ENCODE results near the gene ERCC8. TPM values are rescaled to one million over a fixed set of nuclear protein-coding genes. Genes with fewer than 3 reads are reported as not detected.

ERCC8 gene
- total RNA-seq, 6 experiments from 2014 or later, result 8.5 to 10.7 (median 10.5) TPM

- H3K27ac Mint-ChIP-seq, result no peak overlapping the region
- H3K27me3 Mint-ChIP-seq (ENCODE audit: insufficient read depth), result no peaks in the 10 kb centered on the region; the same call in none of the 2 replicates
- H3K4me3 Mint-ChIP-seq, result no peak overlapping the region
- H3K36me3 Mint-ChIP-seq (ENCODE audit: low read depth), result no peaks in the 10 kb centered on the region
- H3K4me1 Mint-ChIP-seq (ENCODE audit: low read depth), result no peaks in the 10 kb centered on the region
- DNase-seq, result no peak
- no peaks in the 10 kb centered on the region for H3K9me3 Mint-ChIP-seq
- TF ChIP-seq, protein P1, sequence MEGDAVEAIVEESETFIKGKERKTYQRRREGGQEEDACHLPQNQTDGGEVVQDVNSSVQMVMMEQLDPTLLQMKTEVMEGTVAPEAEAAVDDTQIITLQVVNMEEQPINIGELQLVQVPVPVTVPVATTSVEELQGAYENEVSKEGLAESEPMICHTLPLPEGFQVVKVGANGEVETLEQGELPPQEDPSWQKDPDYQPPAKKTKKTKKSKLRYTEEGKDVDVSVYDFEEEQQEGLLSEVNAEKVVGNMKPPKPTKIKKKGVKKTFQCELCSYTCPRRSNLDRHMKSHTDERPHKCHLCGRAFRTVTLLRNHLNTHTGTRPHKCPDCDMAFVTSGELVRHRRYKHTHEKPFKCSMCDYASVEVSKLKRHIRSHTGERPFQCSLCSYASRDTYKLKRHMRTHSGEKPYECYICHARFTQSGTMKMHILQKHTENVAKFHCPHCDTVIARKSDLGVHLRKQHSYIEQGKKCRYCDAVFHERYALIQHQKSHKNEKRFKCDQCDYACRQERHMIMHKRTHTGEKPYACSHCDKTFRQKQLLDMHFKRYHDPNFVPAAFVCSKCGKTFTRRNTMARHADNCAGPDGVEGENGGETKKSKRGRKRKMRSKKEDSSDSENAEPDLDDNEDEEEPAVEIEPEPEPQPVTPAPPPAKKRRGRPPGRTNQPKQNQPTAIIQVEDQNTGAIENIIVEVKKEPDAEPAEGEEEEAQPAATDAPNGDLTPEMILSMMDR (IDR thresholded peaks at IDR 0.05), result no peak
Observed at GRCh38 chr5:60829490-60830266, 115.2 kb downstream of the ERCC8 start.

GRCh38 chr5:60827201-60827600 lies 117.7 kb downstream of the ERCC8 start:
- no peak overlapping the region for H3K4me3 Mint-ChIP-seq
- no peaks in the 10 kb centered on the region for H3K4me1 Mint-ChIP-seq (ENCODE audit: low read depth)
- H3K27me3 Mint-ChIP-seq (ENCODE audit: insufficient read depth), result no peaks in the 10 kb centered on the region; the same call in none of the 2 replicates
- no peaks in the 10 kb centered on the region for H3K36me3 Mint-ChIP-seq (ENCODE audit: low read depth)
- no peak for DNase-seq
- no peak overlapping the region for H3K27ac Mint-ChIP-seq
- H3K9me3 Mint-ChIP-seq, result no peaks in the 10 kb centered on the region
- TF ChIP-seq, protein P1 (IDR thresholded peaks at IDR 0.05), result no peak

DNA sequence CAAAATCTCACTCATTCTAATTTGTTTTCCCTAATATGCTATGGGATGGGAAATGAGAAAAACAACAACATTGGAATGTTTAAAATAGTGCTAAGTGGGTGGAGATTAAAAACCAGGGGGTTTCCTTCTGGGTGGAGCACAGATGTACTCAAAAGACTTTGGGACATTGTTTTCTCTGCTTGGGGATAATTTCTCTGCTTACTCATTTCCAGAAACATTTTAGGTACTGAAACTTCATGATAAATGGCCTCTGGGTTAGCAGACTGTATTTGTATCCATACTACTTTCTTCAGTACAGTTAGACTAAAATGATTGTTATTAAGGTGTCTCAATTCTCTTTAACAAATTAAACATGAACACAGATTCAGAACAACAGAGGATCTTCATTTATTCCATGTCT lies 118.2 kb downstream of the ERCC8 start:
- DNase-seq, result no peak
- H3K36me3 Mint-ChIP-seq (ENCODE audit: low read depth), result no peaks in the 10 kb centered on the region
- H3K9me3 Mint-ChIP-seq, result no peaks in the 10 kb centered on the region
- H3K27me3 Mint-ChIP-seq (ENCODE audit: insufficient read depth), result no peaks in the 10 kb centered on the region; the same call in none of the 2 replicates
- H3K27ac Mint-ChIP-seq, result no peak overlapping the region
- no peak overlapping the region for H3K4me3 Mint-ChIP-seq
- H3K4me1 Mint-ChIP-seq (ENCODE audit: low read depth), result no peaks in the 10 kb centered on the region
- TF ChIP-seq, protein P1 (IDR thresholded peaks at IDR 0.05), result no peak

Other genes starting within 250 kb of the ERCC8 start
- gene DEPDC1B, start 244.9 kb downstream of the ERCC8 start, total RNA-seq (2021; fragmentation: NEBNext Ultra II Directional; extraction: Animal tissue kit (Norgen Biotek cat#: 25700)), result 1 to 10 TPM; 2.7 to 8.5 (median 6.5) TPM
- under 1 TPM in 2 of 6 experiments, not detected in 4; 0.07 to 0.17 TPM for gene ELOVL7, start 100.8 kb downstream of the ERCC8 start, total RNA-seq (2021; fragmentation: NEBNext Ultra II Directional; extraction: Animal tissue kit (Norgen Biotek cat#: 25700))
- gene NDUFAF2, start 135 bp upstream of the ERCC8 start, total RNA-seq (2021; fragmentation: NEBNext Ultra II Directional; extraction: Animal tissue kit (Norgen Biotek cat#: 25700)), result 10 to 100 TPM; 40.4 to 57.3 (median 51.5) TPM
- 10 to 100 TPM; 62.6 to 76.8 (median 68.6) TPM for gene SMIM15, start 217.4 kb upstream of the ERCC8 start, total RNA-seq (2021; fragmentation: NEBNext Ultra II Directional; extraction: Animal tissue kit (Norgen Biotek cat#: 25700))

Data from HFFc6 (cell line).